ENCODE measurements around the gene TMEM74B.

- no peak for TF ChIP-seq CTCF (conservative IDR thresholded peaks at IDR 0.05; ENCODE audit: low read depth, low read length)
- TF ChIP-seq EZH2phosphoT487 (IDR thresholded peaks at IDR 0.05; ENCODE audit: borderline replicate concordance, low read length): no peak
These were observed 50.4 kb downstream of the TMEM74B start for GRCh38 chr20:1134355-1134754.

All from PC-3 (cell line).